PC-3 (cell line): ENCODE data around the gene RBMXL2. TPM values are rescaled to one million over a fixed set of nuclear protein-coding genes. Genes with fewer than 3 reads are reported as not detected.

Experiments
- ATAC-seq: fragments of 200-7000 bp; cut with Tn5 transposase; 2 replicates; pipeline ENCODE4 v1.9.1; 2020; ENCODE audit warnings: mild to moderate bottlenecking, moderate library complexity
- BruUV-seq: library from RNA; stranded (reverse); fragments of 400-500 nt; replicated peaks from 2 replicates; lab custom pipeline; 2021; lab: Mats Ljungman, UMichigan
- CTCF ChIA-PET: fragments of 300-600 bp; sonication (Branson Sonifier 250); formaldehyde crosslinking; loops from one replicate; lab custom pipeline; 2022; ENCODE audit warnings: antibody characterized with exemption; lab: Charles Lee
- POLR2A ChIA-PET: fragments of 300-600 bp; sonication (Branson Sonifier 250); formaldehyde crosslinking; loops from one replicate; lab custom pipeline; 2022; ENCODE audit warnings: antibody characterized with exemption; ENCODE audit not compliant: unreplicated experiment; lab: Charles Lee
- DNase-seq: peaks from one replicate; pipeline ENCODE4 v3.0.0-alpha.2; 2015
- H2AFZ ChIP-seq: fragments of 300-600 bp; sonication (generic); 2 replicates; pipeline ENCODE4 v1.6.0; 2016; ENCODE audit warnings: antibody characterized with exemption, low read length
- H3F3A ChIP-seq: fragments of 300-600 bp; sonication (generic); one replicate; pipeline ENCODE4 v1.6.0; 2017; ENCODE audit warnings: antibody characterized with exemption, low read length, control low read depth, mild to moderate bottlenecking; ENCODE audit not compliant: unreplicated experiment
- H3K27ac ChIP-seq: fragments of 300-600 bp; sonication (generic); 2 replicates; pipeline ENCODE4 v1.5.1; 2016; ENCODE audit warnings: mild to moderate bottlenecking, low read length
- H3K27me3 ChIP-seq: fragments of 300-600 bp; sonication (generic); 2 replicates; pipeline ENCODE4 v1.6.1; 2016; ENCODE audit warnings: low read length, mixed read lengths
- H3K36me3 ChIP-seq: fragments of 300-600 bp; sonication (generic); 2 replicates; pipeline ENCODE4 v1.6.1; 2016; ENCODE audit warnings: low read depth, mixed run types, low read length, mixed read lengths
- H3K4me1 ChIP-seq: fragments of 300-600 bp; sonication (generic); 2 replicates; pipeline ENCODE4 v1.5.1; 2016; ENCODE audit warnings: low read length; ENCODE audit not compliant: insufficient read depth
- H3K4me2 ChIP-seq: fragments of 300-600 bp; sonication (generic); 2 replicates; pipeline ENCODE4 v1.6.0; 2016; ENCODE audit warnings: low read length
- H3K4me3 ChIP-seq: fragments of 300-600 bp; sonication (generic); 2 replicates; pipeline ENCODE4 v1.5.1; 2016; ENCODE audit warnings: mild to moderate bottlenecking, low read length, mixed read lengths
- H3K79me2 ChIP-seq: fragments of 300-600 bp; sonication (generic); 2 replicates; pipeline ENCODE4 v1.6.1; 2017; ENCODE audit warnings: low read length, mixed read lengths
- H3K9ac ChIP-seq: fragments of 300-600 bp; sonication (generic); 2 replicates; pipeline ENCODE4 v1.6.0; 2016; ENCODE audit warnings: mild to moderate bottlenecking, low read length
- H3K9me2 ChIP-seq: fragments of 300-600 bp; sonication (generic); replicated peaks from 2 replicates; pipeline ENCODE4 v1.6.1; 2016; ENCODE audit warnings: mixed run types, low read length, mixed read lengths
- H3K9me3 ChIP-seq: fragments of 300-600 bp; sonication (generic); 2 replicates; pipeline ENCODE4 v1.6.1; 2016; ENCODE audit warnings: low read length, mixed read lengths
- H4K20me1 ChIP-seq: fragments of 300-600 bp; sonication (generic); 2 replicates; pipeline ENCODE4 v1.6.1; 2016; ENCODE audit warnings: low read length, mixed read lengths
- CTCF ChIP-seq: fragments of 300-600 bp; sonication (generic); conservative IDR thresholded peaks from 2 replicates; pipeline ENCODE4 v1.5.1; 2017; ENCODE audit warnings: antibody characterized with exemption, low read depth, mild to moderate bottlenecking, low read length
- EZH2 ChIP-seq: fragments of 300-600 bp; sonication (generic); IDR thresholded peaks from one replicate; pipeline ENCODE4 v1.6.1; 2017; ENCODE audit warnings: antibody characterized with exemption, mild to moderate bottlenecking, low read length; ENCODE audit not compliant: unreplicated experiment
- EZH2phosphoT487 ChIP-seq: fragments of 300-600 bp; sonication (generic); IDR thresholded peaks from 2 replicates; pipeline ENCODE4 v1.6.1; 2018; ENCODE audit warnings: mild to moderate bottlenecking, antibody characterized with exemption, low read length, borderline replicate concordance
- intact Hi-C: fragments of 100-400 bp; cut with micrococcal nuclease; formaldehyde crosslinking; loops from 2 replicates; pipeline ENCODE4 v1.9.0; 2023
- total RNA-seq: library from RNA; depleted of rRNA; stranded (reverse); fragments of >200 nt; gene quantifications from 2 replicates; pipeline ENCODE4 v1.2.3, GENCODE V29; 2014; rRNA removed

The RBMXL2 gene
- total RNA-seq, 1 experiment from 2014 or later, result 0.15 TPM

- no peaks in the 10 kb centered on the region for H3K9me2 ChIP-seq
- ChIA-PET CTCF (no interaction called here), POLR2A (no interaction called here)
- no peaks in the 10 kb centered on the region for H3K36me3 ChIP-seq
- no peak overlapping the region for H3K4me2 ChIP-seq
- H4K20me1 ChIP-seq, result no peaks in the 10 kb centered on the region
- no peak overlapping the region for H3K27ac ChIP-seq
- intact Hi-C loops, result no loop called here
- ATAC-seq (no peak), DNase-seq (no peak)
- H3F3A ChIP-seq, result no peaks in the 10 kb centered on the region
- no peak for TF ChIP-seq EZH2phosphoT487
- TF ChIP-seq EZH2, result no peak
- TF ChIP-seq CTCF, result no peak
- H3K4me3 ChIP-seq, result no peak overlapping the region
- H3K79me2 ChIP-seq, result no peaks in the 10 kb centered on the region
- no peak overlapping the region for H3K9ac ChIP-seq
- H2AFZ ChIP-seq, result no peak overlapping the region
- H3K9me3 ChIP-seq, result no peaks in the 10 kb centered on the region
- no TSS peak for BruUV-seq
- H3K4me1 ChIP-seq, result no peaks in the 10 kb centered on the region
- H3K27me3 ChIP-seq, result peaks cover 31% of the 10 kb centered on the region
Measured at GRCh38 chr11:7115780-7116179, 27.0 kb downstream of the RBMXL2 start.

- DNase-seq (no peak), ATAC-seq (no peak)
- H3K36me3 ChIP-seq, result no peaks in the 10 kb centered on the region
- H4K20me1 ChIP-seq, result no peaks in the 10 kb centered on the region
- no peak overlapping the region for H2AFZ ChIP-seq
- no peak overlapping the region for H3K4me2 ChIP-seq
- H3F3A ChIP-seq, result no peaks in the 10 kb centered on the region
- intact Hi-C loops, result no loop called here
- no peak overlapping the region for H3K27ac ChIP-seq
- ChIA-PET POLR2A (no interaction called here), CTCF (no interaction called here)
- H3K4me1 ChIP-seq, result no peaks in the 10 kb centered on the region
- TF ChIP-seq CTCF (no peak), EZH2 (no peak), EZH2phosphoT487 (no peak)
- BruUV-seq, result no TSS peak
- H3K79me2 ChIP-seq, result no peaks in the 10 kb centered on the region
- H3K9ac ChIP-seq, result no peak overlapping the region
- no peak overlapping the region for H3K4me3 ChIP-seq
- H3K27me3 ChIP-seq, result peaks cover 34% of the 10 kb centered on the region
- H3K9me3 ChIP-seq, result no peaks in the 10 kb centered on the region
- no peaks in the 10 kb centered on the region for H3K9me2 ChIP-seq
Measured at GRCh38 chr11:7116370-7116769, 27.6 kb downstream of the RBMXL2 start.

DNA sequence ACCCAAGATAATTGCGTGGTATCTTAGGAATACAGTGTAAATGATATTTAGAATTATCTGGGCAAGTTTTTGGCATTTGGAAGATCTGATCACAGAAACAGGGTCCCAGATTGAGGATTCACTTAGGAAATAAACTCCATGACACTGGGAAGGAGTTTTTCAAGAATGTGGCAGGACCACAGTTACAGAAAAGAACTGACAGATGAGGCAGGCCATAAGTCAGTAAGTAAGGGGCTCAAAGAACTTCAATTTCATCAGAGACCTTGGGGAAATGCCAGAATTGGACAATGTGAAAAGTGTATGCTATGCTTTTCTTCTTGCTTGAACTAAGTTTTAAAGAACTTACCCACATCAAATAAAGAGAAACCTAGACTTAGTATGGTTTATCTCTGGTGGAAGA lies 49.3 kb downstream of the RBMXL2 start:
- Histone ChIP-seq H3K79me2 (no peaks in the 10 kb centered on the region), H4K20me1 (no peaks in the 10 kb centered on the region), H3F3A (no peaks in the 10 kb centered on the region), H3K36me3 (no peaks in the 10 kb centered on the region), H3K9me3 (no peaks in the 10 kb centered on the region), H3K4me2 (no peak overlapping the region), H3K27ac (no peak overlapping the region), H3K27me3 (peaks cover 22% of the 10 kb centered on the region), H3K4me1 (no peaks in the 10 kb centered on the region), H3K4me3 (no peak overlapping the region), H3K9me2 (no peaks in the 10 kb centered on the region), H3K9ac (no peak overlapping the region), H2AFZ (no peak overlapping the region)
- intact Hi-C loops, result no loop called here
- BruUV-seq, result no TSS peak
- ChIA-PET CTCF (no interaction called here), POLR2A (no interaction called here)
- no peak for ATAC-seq
- TF ChIP-seq EZH2phosphoT487, result no peak
- TF ChIP-seq EZH2, result no peak
- no peak for TF ChIP-seq CTCF
- DNase-seq, result no peak

Other genes starting within 250 kb of the RBMXL2 start
- gene OR10A5, start 243.3 kb upstream of the RBMXL2 start, total RNA-seq, result not detected in 2 replicates
- gene OR10A2, start 225.9 kb upstream of the RBMXL2 start, total RNA-seq, result not detected in 2 replicates
- not detected in 2 replicates for gene OR10A4, start 212.4 kb upstream of the RBMXL2 start, total RNA-seq
- gene OR2D2, start 196.5 kb upstream of the RBMXL2 start, total RNA-seq, result 0.11 TPM in 1 of 2 replicates, not detected in the other
- gene OR2D3, start 168.0 kb upstream of the RBMXL2 start, total RNA-seq, result not detected in 2 replicates
- gene ZNF215, start 162.6 kb upstream of the RBMXL2 start, total RNA-seq, result 4.5 and 5.4 TPM in 2 replicates
- gene ZNF214, start 68.7 kb upstream of the RBMXL2 start, total RNA-seq, result 0.58 and 1.4 TPM in 2 replicates
- gene NLRP14, start 68.5 kb upstream of the RBMXL2 start, total RNA-seq, result 0.11 TPM in 1 of 2 replicates, not detected in the other
- 6.3 and 7.4 TPM in 2 replicates for gene SYT9, start 162.9 kb downstream of the RBMXL2 start, total RNA-seq